ENCODE data around the gene CDH12. TPM values are rescaled to one million over a fixed set of nuclear protein-coding genes. Genes with fewer than 3 reads are reported as not detected.

Gene CDH12
- total and polyA plus RNA-seq, 9 donors, result 0.05 to 3.4 (median 0.28) TPM; not detected in 4

DNA sequence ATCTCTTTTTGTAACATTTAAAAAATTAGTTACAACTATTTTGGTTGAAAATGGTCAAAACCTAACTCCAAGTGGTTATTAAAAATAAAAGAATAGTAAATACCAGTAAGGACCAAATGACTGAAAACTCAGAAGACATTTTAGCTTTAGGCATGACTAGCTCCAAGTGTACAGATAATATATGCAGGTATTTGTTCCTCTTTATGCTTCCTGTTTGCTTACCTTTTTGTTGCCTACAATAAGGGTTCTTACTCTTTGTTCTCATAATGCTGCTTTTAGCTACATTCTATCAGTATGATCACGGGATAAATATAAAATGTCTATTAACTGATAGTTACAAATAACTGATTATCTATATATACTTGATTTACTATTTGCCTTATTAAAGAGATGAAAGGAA, 259.6 kb downstream of the CDH12 start:
- WGBS, 3 donors, result 90 to 93% (median 90%) methylated on average over 1 of the region's 1 CpG
- Histone ChIP-seq H3K9me3 (no peaks in the 10 kb centered on the region), H3K27ac (no peak overlapping the region), H3K4me3 (no peak overlapping the region), H3K27me3 (no peaks in the 10 kb centered on the region), H3K4me1 (ENCODE audit: insufficient read depth) (no peaks in the 10 kb centered on the region), H3K36me3 (no peaks in the 10 kb centered on the region)
- intact Hi-C loops (cut with DNase I), result no loop called here
- DNase-seq, result no peak
- TF ChIP-seq POLR2A (IDR thresholded peaks at IDR 0.05) (no peak), EP300 (IDR thresholded peaks at IDR 0.05) (no peak)
- TF ChIP-seq, protein P1, sequence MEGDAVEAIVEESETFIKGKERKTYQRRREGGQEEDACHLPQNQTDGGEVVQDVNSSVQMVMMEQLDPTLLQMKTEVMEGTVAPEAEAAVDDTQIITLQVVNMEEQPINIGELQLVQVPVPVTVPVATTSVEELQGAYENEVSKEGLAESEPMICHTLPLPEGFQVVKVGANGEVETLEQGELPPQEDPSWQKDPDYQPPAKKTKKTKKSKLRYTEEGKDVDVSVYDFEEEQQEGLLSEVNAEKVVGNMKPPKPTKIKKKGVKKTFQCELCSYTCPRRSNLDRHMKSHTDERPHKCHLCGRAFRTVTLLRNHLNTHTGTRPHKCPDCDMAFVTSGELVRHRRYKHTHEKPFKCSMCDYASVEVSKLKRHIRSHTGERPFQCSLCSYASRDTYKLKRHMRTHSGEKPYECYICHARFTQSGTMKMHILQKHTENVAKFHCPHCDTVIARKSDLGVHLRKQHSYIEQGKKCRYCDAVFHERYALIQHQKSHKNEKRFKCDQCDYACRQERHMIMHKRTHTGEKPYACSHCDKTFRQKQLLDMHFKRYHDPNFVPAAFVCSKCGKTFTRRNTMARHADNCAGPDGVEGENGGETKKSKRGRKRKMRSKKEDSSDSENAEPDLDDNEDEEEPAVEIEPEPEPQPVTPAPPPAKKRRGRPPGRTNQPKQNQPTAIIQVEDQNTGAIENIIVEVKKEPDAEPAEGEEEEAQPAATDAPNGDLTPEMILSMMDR (IDR thresholded peaks at IDR 0.05), result no peak

- TF ChIP-seq POLR2A (IDR thresholded peaks at IDR 0.05), result no peak
- H3K27me3 ChIP-seq, result no peaks in the 10 kb centered on the region
- H3K9me3 ChIP-seq, result no peaks in the 10 kb centered on the region
- no peaks in the 10 kb centered on the region for H3K4me1 ChIP-seq (ENCODE audit: insufficient read depth)
- no peak overlapping the region for H3K4me3 ChIP-seq
- no peak for DNase-seq
- H3K36me3 ChIP-seq, result no peaks in the 10 kb centered on the region
- intact Hi-C loops (cut with DNase I), result no loop called here
- H3K27ac ChIP-seq, result no peak overlapping the region
Measured at GRCh38 chr5:22591461-22591860, 261.7 kb downstream of the CDH12 start.

- TF ChIP-seq POLR2A (IDR thresholded peaks at IDR 0.05), result no peak
- no peak for TF ChIP-seq EP300 (IDR thresholded peaks at IDR 0.05)
- 40 to 58% (median 53%) methylated on average over 4 of the region's 4 CpGs for WGBS, 3 donors
- Histone ChIP-seq H3K9me3 (no peaks in the 10 kb centered on the region), H3K27ac (no peak overlapping the region), H3K4me3 (no peak overlapping the region), H3K36me3 (no peaks in the 10 kb centered on the region), H3K27me3 (no peaks in the 10 kb centered on the region), H3K4me1 (ENCODE audit: insufficient read depth) (no peaks in the 10 kb centered on the region)
- intact Hi-C loops (cut with DNase I), result no loop called here
- DNase-seq, result no peak
Measured at GRCh38 chr5:22590677-22591268, 262.4 kb downstream of the CDH12 start.

GRCh38 chr5:22577711-22578110, 275.4 kb downstream of the CDH12 start:
- intact Hi-C loops (cut with DNase I), result no loop called here
- H3K36me3 ChIP-seq, result no peaks in the 10 kb centered on the region
- no peak overlapping the region for H3K27ac ChIP-seq
- 68 to 78% (median 73%) methylated on average over 1 of the region's 1 CpG for WGBS, 3 donors
- H3K27me3 ChIP-seq, result no peaks in the 10 kb centered on the region
- H3K9me3 ChIP-seq, result no peaks in the 10 kb centered on the region
- no peak overlapping the region for H3K4me3 ChIP-seq
- DNase-seq, result no peak
- TF ChIP-seq, protein P1 (IDR thresholded peaks at IDR 0.05), result no peak
- TF ChIP-seq EP300 (IDR thresholded peaks at IDR 0.05) (no peak), POLR2A (IDR thresholded peaks at IDR 0.05) (no peak)
- no peaks in the 10 kb centered on the region for H3K4me1 ChIP-seq (ENCODE audit: insufficient read depth)

DNA sequence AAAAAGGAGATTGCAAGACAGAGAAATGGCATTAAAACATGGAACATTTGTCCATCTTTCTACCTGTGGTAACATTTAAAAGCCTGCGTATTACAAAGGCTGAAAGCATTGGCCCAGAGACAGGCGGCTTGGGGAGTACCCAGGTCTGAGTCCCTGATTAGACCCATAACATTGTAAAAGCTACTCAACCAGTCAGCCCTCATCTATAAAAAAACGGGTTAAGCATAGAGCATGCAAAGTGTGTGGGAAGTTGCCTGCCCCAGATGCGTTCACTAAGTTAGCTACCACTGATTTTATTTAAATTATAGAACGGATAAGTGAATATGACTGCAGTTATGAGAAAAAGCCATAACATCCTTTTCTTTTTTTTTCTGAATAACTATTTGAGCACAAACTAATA, 276.1 kb downstream of the CDH12 start:
- Histone ChIP-seq H3K4me1 (ENCODE audit: insufficient read depth) (no peaks in the 10 kb centered on the region), H3K27ac (no peak overlapping the region), H3K27me3 (no peaks in the 10 kb centered on the region), H3K36me3 (no peaks in the 10 kb centered on the region), H3K4me3 (no peak overlapping the region), H3K9me3 (no peaks in the 10 kb centered on the region)
- intact Hi-C loops (cut with DNase I), result no loop called here
- WGBS, 3 donors, result 60 to 64% (median 62%) methylated on average over 5 of the region's 5 CpGs
- no peak for TF ChIP-seq EP300 (IDR thresholded peaks at IDR 0.05)
- TF ChIP-seq, protein P1 (IDR thresholded peaks at IDR 0.05), result no peak
- TF ChIP-seq POLR2A (IDR thresholded peaks at IDR 0.05), result no peak
- no peak for DNase-seq

All from ovary (tissue), 9 donors.